Mucosa of stomach (tissue), 1 donor: Measurements from ENCODE around the gene ADIRF.
A peak's percentile ranks its signal among the peaks of the same experiment; 100 is the strongest.
"Not testable (repeated sequence)": the region's sequence is repeated elsewhere in the genome, so short reads cannot be mapped to it uniquely, and the experiment has no call there.

Experiments used
- H3K27me3 ChIP-seq: one replicate; pipeline ENCODE4 v1.7.0; 2013; ENCODE audit warnings: mild to moderate bottlenecking, low read length; ENCODE audit not compliant: control insufficient read depth, insufficient read depth
- H3K36me3 ChIP-seq: one replicate; pipeline ENCODE4 v1.7.0; 2013; ENCODE audit warnings: low read length; ENCODE audit not compliant: control insufficient read depth, insufficient read depth
- H3K4me1 ChIP-seq: one replicate; pipeline ENCODE4 v1.7.0; 2013; ENCODE audit warnings: mild to moderate bottlenecking, low read length; ENCODE audit not compliant: control insufficient read depth, insufficient read depth
- H3K4me3 ChIP-seq: one replicate; pipeline ENCODE4 v1.7.0; 2013; ENCODE audit warnings: low read length
- H3K9ac ChIP-seq: one replicate; pipeline ENCODE4 v1.7.0; 2013; ENCODE audit warnings: mild to moderate bottlenecking, low read length, moderate library complexity
- H3K9me3 ChIP-seq: one replicate; pipeline ENCODE4 v1.7.0; 2013; ENCODE audit warnings: mild to moderate bottlenecking, low read length, moderate library complexity; ENCODE audit not compliant: control insufficient read depth
- donor health status: Pancreatic carcinoma.

ADIRF gene

GRCh38 chr10:86965986-86966654 lies 2.2 kb upstream of the ADIRF start:
- H3K9ac ChIP-seq, result no peak overlapping the region
- peaks cover 17% of the 10 kb centered on the region for H3K27me3 ChIP-seq
- H3K4me1 ChIP-seq, result peaks cover 45% of the 10 kb centered on the region
- no peaks in the 10 kb centered on the region for H3K36me3 ChIP-seq
- H3K4me3 ChIP-seq, result no peak overlapping the region
- H3K9me3 ChIP-seq, result no peaks in the 10 kb centered on the region

- H3K4me3 ChIP-seq, result no peak overlapping the region
- no peaks in the 10 kb centered on the region for H3K9me3 ChIP-seq
- no peak overlapping the region for H3K9ac ChIP-seq
- H3K4me1 ChIP-seq, result peaks cover 59% of the 10 kb centered on the region
- peaks cover 24% of the 10 kb centered on the region for H3K27me3 ChIP-seq
- H3K36me3 ChIP-seq, result no peaks in the 10 kb centered on the region
These were observed 771 bp upstream of the ADIRF start for GRCh38 chr10:86967481-86967941.

- H3K27me3 ChIP-seq, result peaks cover 30% of the 10 kb centered on the region
- H3K9me3 ChIP-seq, result no peaks in the 10 kb centered on the region
- peak overlapping the region; percentile 57 for H3K9ac ChIP-seq
- H3K4me1 ChIP-seq, result peaks cover 59% of the 10 kb centered on the region
- no peak overlapping the region for H3K4me3 ChIP-seq
- no peaks in the 10 kb centered on the region for H3K36me3 ChIP-seq
These were observed 693 bp downstream of the ADIRF start for GRCh38 chr10:86968994-86969355.

- Histone ChIP-seq H3K36me3 (no peaks in the 10 kb centered on the region), H3K4me1 (peaks cover 60% of the 10 kb centered on the region)
These were observed 1.2 kb downstream of the ADIRF start for GRCh38 chr10:86969421-86970041.

GRCh38 chr10:86970162-86970981 lies 2.1 kb downstream of the ADIRF start:
- Histone ChIP-seq H3K4me1 (peaks cover 64% of the 10 kb centered on the region), H3K36me3 (no peaks in the 10 kb centered on the region)

More at GRCh38 chr10:86969421-86970041, 1.2 kb downstream of the ADIRF start:
- Histone ChIP-seq H3K9me3 (no peaks in the 10 kb centered on the region), H3K4me3 (no peak overlapping the region), H3K9ac (peak overlapping the region; percentile 57), H3K27me3 (peaks cover 30% of the 10 kb centered on the region)

GRCh38 chr10:86970982-86971231 lies 2.6 kb downstream of the ADIRF start:
- H3K36me3 ChIP-seq, result no peaks in the 10 kb centered on the region
- no peaks in the 10 kb centered on the region for H3K9me3 ChIP-seq
- H3K4me3 ChIP-seq, result peak overlapping the region; percentile 44
- H3K27me3 ChIP-seq, result peaks cover 30% of the 10 kb centered on the region
- H3K9ac ChIP-seq, result peak overlapping the region; percentile 82
- peaks cover 64% of the 10 kb centered on the region for H3K4me1 ChIP-seq

More at GRCh38 chr10:86970162-86970981, 2.1 kb downstream of the ADIRF start:
- no peaks in the 10 kb centered on the region for H3K9me3 ChIP-seq
- H3K4me3 ChIP-seq, result peak overlapping the region; percentile 44
- peaks cover 30% of the 10 kb centered on the region for H3K27me3 ChIP-seq
- H3K9ac ChIP-seq, result peak overlapping the region; percentile 82

- Histone ChIP-seq H3K4me1 (peaks cover 64% of the 10 kb centered on the region), H3K4me3 (peak overlapping the region; percentile 44), H3K9ac (peak overlapping the region; percentile 82), H3K36me3 (no peaks in the 10 kb centered on the region), H3K27me3 (peaks cover 30% of the 10 kb centered on the region), H3K9me3 (no peaks in the 10 kb centered on the region)
These were observed 3.1 kb downstream of the ADIRF start for GRCh38 chr10:86971232-86971991.

GRCh38 chr10:86972613-86973380 lies 4.5 kb downstream of the ADIRF start:
- Histone ChIP-seq H3K36me3 (no peaks in the 10 kb centered on the region), H3K4me1 (peaks cover 51% of the 10 kb centered on the region), H3K9ac (no peak overlapping the region), H3K4me3 (no peak overlapping the region), H3K9me3 (no peaks in the 10 kb centered on the region), H3K27me3 (peaks cover 30% of the 10 kb centered on the region)

GRCh38 chr10:86974484-86974883 lies 6.2 kb downstream of the ADIRF start:
- Histone ChIP-seq H3K27me3 (peaks cover 19% of the 10 kb centered on the region), H3K4me1 (peaks cover 35% of the 10 kb centered on the region), H3K4me3 (no peak overlapping the region), H3K9me3 (no peaks in the 10 kb centered on the region), H3K36me3 (no peaks in the 10 kb centered on the region), H3K9ac (no peak overlapping the region)

GRCh38 chr10:86976362-86977056 lies 8.2 kb downstream of the ADIRF start:
- H3K9ac ChIP-seq, result no peak overlapping the region
- H3K36me3 ChIP-seq, result no peaks in the 10 kb centered on the region
- H3K4me3 ChIP-seq, result no peak overlapping the region
- peaks cover 26% of the 10 kb centered on the region for H3K4me1 ChIP-seq
- H3K9me3 ChIP-seq, result no peaks in the 10 kb centered on the region
- H3K27me3 ChIP-seq, result peaks cover 16% of the 10 kb centered on the region

- H3K36me3 ChIP-seq, H3K27me3 ChIP-seq, H3K9ac ChIP-seq, H3K4me3 ChIP-seq, H3K9me3 ChIP-seq: not testable (repeated sequence)
- peaks cover 17% of the 10 kb centered on the region for H3K4me1 ChIP-seq
These were observed 10.2 kb downstream of the ADIRF start for GRCh38 chr10:86978457-86978856.
